GM12878 (cell line): ENCODE measurements around the gene SLC24A3.

ENCODE experiments used
- NFYA ChIP-seq: IDR thresholded peaks from 2 replicates; pipeline ENCODE4 v1.6.1; 2011; ENCODE audit warnings: low read depth, mild to moderate bottlenecking, low read length, improper control_type of control experiment, borderline replicate concordance
- NR2C2 ChIP-seq: IDR thresholded peaks from 2 replicates; pipeline ENCODE4 v1.6.1; 2011; ENCODE audit warnings: borderline replicate concordance, low read depth; ENCODE audit not compliant: control insufficient read depth, insufficient read length
- PBX3 ChIP-seq: IDR thresholded peaks from 2 replicates; pipeline ENCODE4 v1.6.1; 2011; ENCODE audit warnings: mild to moderate bottlenecking, low read depth, low read length, moderate library complexity; ENCODE audit not compliant: insufficient replicate concordance

DNA sequence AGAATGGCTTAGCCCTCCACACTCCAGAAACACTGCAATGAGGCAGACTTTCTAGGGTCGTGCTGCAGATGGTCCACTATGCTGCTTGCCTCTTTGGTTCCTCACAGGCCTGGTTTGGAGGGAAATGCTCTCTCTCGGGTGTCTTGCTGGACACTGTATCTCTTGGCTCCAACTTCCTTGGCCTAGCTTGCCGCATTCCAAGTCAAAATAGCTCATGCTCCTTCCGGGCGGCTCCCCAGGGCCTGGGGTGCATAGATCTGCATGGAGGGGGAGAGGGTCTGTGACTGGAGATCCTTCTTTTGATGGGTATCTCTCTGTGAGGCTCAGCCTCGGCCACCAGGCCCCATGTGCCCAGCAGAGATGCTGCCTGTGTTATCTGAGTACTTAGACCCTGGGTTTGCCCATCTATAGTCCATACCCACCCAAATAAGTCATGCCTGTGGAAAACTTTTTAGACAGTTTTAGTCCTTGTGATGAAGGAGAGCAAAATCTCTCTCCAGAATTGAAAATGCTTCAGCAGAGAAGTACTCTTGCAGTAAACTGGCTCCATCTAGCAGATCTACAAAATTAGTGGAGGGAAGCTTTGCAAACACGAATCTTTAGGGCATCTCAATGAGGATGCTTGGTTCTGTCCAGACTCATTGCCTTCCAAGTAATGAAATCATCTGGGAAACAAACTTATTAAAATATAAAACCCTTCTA lies 281.5 kb downstream of the SLC24A3 start:
- no peak for TF ChIP-seq NR2C2
- no peak for TF ChIP-seq NFYA
- TF ChIP-seq PBX3: no peak
